Testis (tissue), 3 donors: Measurements from ENCODE around the gene HOXC6. TPM values are rescaled to one million over a fixed set of nuclear protein-coding genes. Genes with fewer than 3 reads are reported as not detected.

ENCODE experiments used
- DNase-seq: peaks from one replicate; pipeline ENCODE4 v3.0.0-alpha.2; 2019
- H3K27ac ChIP-seq, 2 donors: fragments of 200-600 bp; sonication (generic); one replicate each; pipeline ENCODE4 v1.5.1; 2019
- H3K27me3 ChIP-seq: fragments of 200-600 bp; sonication (generic); one replicate; pipeline ENCODE4 v1.5.1; 2019
- H3K36me3 ChIP-seq: fragments of 200-600 bp; sonication (generic); one replicate; pipeline ENCODE4 v1.5.1; 2017; ENCODE audit warnings: low read depth; ENCODE audit errors: missing control alignments
- H3K4me1 ChIP-seq: fragments of 200-600 bp; sonication (generic); one replicate; pipeline ENCODE4 v1.5.1; 2019
- H3K4me3 ChIP-seq, 2 donors: fragments of 200-600 bp; sonication (generic); one replicate each; pipeline ENCODE4 v1.5.1; 2017 to 2019
- H3K9me3 ChIP-seq: fragments of 200-600 bp; sonication (generic); one replicate; pipeline ENCODE4 v1.5.1; 2017
- CTCF ChIP-seq, 3 experiments: fragments of 450-650 bp in 2 of 3; fragments of 200-600 bp in 1 of 3; sonication (generic) in 1 of 3; IDR thresholded peaks; one replicate each; pipeline ENCODE4 v1.5.1; 2016 to 2019; ENCODE audit warnings: antibody characterized with exemption in 3 of 3, mild to moderate bottlenecking in 2 of 3, moderate library complexity in 1 of 3
- POLR2A ChIP-seq: fragments of 450-650 bp; IDR thresholded peaks from one replicate; pipeline ENCODE4 v1.6.1; 2017; ENCODE audit warnings: antibody characterized with exemption, mild to moderate bottlenecking, moderate library complexity
- WGBS, 2 donors: methylation state at CpG; one replicate each; pipeline ENCODE4 v1.1.5; 2018; 5-methylcytosine and 5-hydroxymethylcytosine counted together
- intact Hi-C: fragments of 100-400 bp; cut with DNase I; formaldehyde crosslinking; loops from one replicate; pipeline ENCODE4 v1.15.1; 2023; ENCODE audit warnings: low total_unique reads
- polyA plus RNA-seq: library from polyadenylated mRNA; stranded (reverse); fragments of 350-450 nt; fragmentation: Illumina TruSeq; extraction: RNeasy Lipid Tissue Mini Kit (QIAGEN cat#74804); gene quantifications from one replicate; pipeline ENCODE4 v1.2.3, GENCODE V29; 2014; ENCODE audit warnings: low read depth, low replicate concordance; ENCODE audit not compliant: insufficient read depth
- total RNA-seq, 2 donors: library from RNA; depleted of rRNA; stranded (reverse); fragments of >200 nt; gene quantifications; one replicate each; pipeline ENCODE4 v1.2.3, GENCODE V29; 2016

Gene HOXC6
- total and polyA plus RNA-seq, 3 donors from 2014 or later, result 1.9 to 5.4 (median 4.0) TPM

- no peak overlapping the region for H3K4me3 ChIP-seq
- H3K9me3 ChIP-seq, result no peaks in the 10 kb centered on the region
- peaks cover 11% of the 10 kb centered on the region for H3K4me1 ChIP-seq
- H3K27ac ChIP-seq, result no peak overlapping the region
- intact Hi-C loops, result no loop called here
- 85 to 93% methylated on average over 12 to 14 of the region's 14 CpGs for WGBS, 2 donors
- H3K36me3 ChIP-seq, result no peaks in the 10 kb centered on the region
- H3K27me3 ChIP-seq, result no peaks in the 10 kb centered on the region
- DNase-seq, result no peak
- TF ChIP-seq POLR2A, result no peak
- no peak for TF ChIP-seq CTCF (IDR thresholded peaks at IDR 0.05)
Observed at GRCh38 chr12:54036620-54037359, 8.6 kb downstream of the HOXC6 start.

- Histone ChIP-seq H3K4me1 (peaks cover 4% of the 10 kb centered on the region), H3K27me3 (no peaks in the 10 kb centered on the region), H3K36me3 (no peaks in the 10 kb centered on the region), H3K27ac (no peak overlapping the region), H3K4me3 (no peak overlapping the region), H3K9me3 (no peaks in the 10 kb centered on the region)
- intact Hi-C loops, result no loop called here
- TF ChIP-seq POLR2A (no peak), CTCF (IDR thresholded peaks at IDR 0.05) (no peak)
- no peak for DNase-seq
- 72 to 79% methylated on average over 14 of the region's 14 CpGs for WGBS, 2 donors
Observed at GRCh38 chr12:54037360-54038283, 9.4 kb downstream of the HOXC6 start.

DNA sequence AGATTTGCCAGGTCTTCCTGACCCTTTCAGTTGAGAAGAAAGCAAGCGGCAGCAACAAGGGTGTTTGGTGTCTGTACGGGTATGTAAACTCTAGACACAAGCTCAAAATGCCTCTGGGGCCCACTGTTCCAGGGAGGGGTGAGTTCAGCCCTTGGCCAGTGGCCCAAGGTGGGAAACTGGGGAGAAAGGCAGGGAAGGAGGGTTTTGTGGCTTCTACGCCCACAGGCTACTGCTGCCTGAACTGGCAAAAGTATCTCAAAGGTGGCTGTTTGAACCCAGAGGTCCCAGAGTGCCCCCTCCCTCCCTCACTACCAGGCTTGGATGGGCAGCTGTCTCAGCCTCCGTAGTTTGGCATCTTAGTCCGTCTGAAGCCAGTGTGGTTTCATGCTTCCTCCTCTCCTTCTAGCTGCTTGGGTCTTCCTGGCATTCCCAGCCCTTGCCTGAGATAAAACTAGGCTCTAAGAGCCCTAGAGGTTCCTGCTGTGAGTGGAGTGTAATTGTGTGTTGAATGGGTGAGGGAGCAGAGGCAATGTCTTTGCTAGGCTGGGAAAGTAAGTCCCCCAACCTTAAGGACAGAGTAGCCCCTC, 10.1 kb downstream of the HOXC6 start:
- Histone ChIP-seq H3K4me3 (no peak overlapping the region), H3K4me1 (peaks cover 4% of the 10 kb centered on the region), H3K27me3 (no peaks in the 10 kb centered on the region), H3K9me3 (no peaks in the 10 kb centered on the region), H3K36me3 (no peaks in the 10 kb centered on the region), H3K27ac (no peak overlapping the region)
- intact Hi-C loops, result no loop called here
- TF ChIP-seq POLR2A (no peak), CTCF (IDR thresholded peaks at IDR 0.05) (no peak)
- no peak for DNase-seq
- 63 to 78% methylated on average over 5 of the region's 5 CpGs for WGBS, 2 donors

DNA sequence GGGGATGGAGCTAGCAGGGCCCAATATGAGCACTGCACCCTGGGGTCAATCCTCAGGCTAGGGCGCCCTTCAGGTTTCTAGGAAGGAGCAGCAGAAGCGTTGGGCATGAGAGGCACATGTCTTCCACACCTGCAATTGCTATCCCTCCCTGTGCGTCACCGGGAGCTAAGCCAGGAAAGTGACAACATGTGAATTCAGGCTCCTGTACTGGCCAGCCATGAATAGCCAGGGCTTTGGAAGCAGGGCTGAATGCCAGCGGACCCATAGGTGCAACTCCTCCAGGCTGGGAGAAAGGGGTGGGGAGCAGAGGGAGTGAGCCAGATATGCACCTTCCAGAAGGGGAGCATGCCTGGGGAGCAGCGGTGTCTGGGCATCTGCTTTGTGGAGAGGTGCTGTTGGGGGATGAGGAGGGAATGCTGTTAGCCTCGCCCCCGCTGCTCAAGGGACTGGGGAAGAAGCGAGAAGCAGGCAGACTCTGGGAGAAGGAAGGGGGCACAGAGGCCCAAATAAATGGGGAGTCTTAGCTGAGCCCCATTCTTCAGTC, 10.7 kb downstream of the HOXC6 start:
- no peak for DNase-seq
- no peak overlapping the region for H3K4me3 ChIP-seq
- H3K36me3 ChIP-seq, result no peaks in the 10 kb centered on the region
- no peak overlapping the region for H3K27ac ChIP-seq
- peaks cover 4% of the 10 kb centered on the region for H3K4me1 ChIP-seq
- TF ChIP-seq POLR2A, result no peak
- TF ChIP-seq CTCF (IDR thresholded peaks at IDR 0.05), result no peak
- no peaks in the 10 kb centered on the region for H3K9me3 ChIP-seq
- 51 to 58% methylated on average over 9 of the region's 9 CpGs for WGBS, 2 donors
- H3K27me3 ChIP-seq, result no peaks in the 10 kb centered on the region
- intact Hi-C loops, result no loop called here
